ENCODE results near the gene ELN. TPM values are rescaled to one million over a fixed set of nuclear protein-coding genes. Genes with fewer than 3 reads are reported as not detected.

Gene ELN
- total RNA-seq, 2 experiments from 2014 or later = not detected

DNA sequence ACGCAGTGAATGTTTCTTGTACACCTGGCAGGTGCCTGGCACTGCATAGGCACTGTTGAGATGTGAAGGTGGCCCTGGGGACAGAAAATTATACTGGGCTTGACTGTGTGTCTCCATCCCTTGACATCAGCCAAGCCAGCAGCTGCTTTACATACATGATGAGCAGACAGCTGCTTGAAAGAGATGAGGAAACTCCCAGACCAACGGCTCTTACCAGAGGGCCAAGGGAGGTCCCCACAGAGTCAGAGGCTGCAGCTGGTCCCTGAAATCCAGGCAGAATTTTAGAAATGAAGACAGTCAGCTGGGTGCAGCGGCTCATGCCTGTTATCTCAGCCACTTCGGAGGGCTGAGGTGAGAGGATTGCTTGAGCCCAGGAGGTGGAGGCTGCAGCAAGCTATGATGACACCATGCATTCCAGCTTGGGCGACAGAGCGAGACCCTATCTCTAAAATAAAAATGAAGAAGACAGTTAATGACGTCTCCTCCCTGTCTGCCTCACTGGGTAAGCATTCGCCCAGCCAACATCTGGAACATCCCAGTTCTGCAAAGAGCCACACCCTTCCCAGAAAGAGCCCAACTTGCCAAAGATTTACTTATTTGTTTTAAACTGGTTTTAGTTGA, 73.2 kb downstream of the ELN start:
- ChIA-PET POLR2A (no interaction called here), CTCF (interaction anchor here (0.6 kb wide), 1 partner anchor 890 kb away, joined by 3 read pairs; no protein-coding TSS in a partner anchor)
- no peaks in the 10 kb centered on the region for H3K27me3 ChIP-seq (ENCODE audit: control insufficient read depth in 1 of 2, insufficient read depth in 2 of 2, low read length in 2 of 2)
- TF ChIP-seq, protein P1, sequence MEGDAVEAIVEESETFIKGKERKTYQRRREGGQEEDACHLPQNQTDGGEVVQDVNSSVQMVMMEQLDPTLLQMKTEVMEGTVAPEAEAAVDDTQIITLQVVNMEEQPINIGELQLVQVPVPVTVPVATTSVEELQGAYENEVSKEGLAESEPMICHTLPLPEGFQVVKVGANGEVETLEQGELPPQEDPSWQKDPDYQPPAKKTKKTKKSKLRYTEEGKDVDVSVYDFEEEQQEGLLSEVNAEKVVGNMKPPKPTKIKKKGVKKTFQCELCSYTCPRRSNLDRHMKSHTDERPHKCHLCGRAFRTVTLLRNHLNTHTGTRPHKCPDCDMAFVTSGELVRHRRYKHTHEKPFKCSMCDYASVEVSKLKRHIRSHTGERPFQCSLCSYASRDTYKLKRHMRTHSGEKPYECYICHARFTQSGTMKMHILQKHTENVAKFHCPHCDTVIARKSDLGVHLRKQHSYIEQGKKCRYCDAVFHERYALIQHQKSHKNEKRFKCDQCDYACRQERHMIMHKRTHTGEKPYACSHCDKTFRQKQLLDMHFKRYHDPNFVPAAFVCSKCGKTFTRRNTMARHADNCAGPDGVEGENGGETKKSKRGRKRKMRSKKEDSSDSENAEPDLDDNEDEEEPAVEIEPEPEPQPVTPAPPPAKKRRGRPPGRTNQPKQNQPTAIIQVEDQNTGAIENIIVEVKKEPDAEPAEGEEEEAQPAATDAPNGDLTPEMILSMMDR (IDR thresholded peaks at IDR 0.05) = no peak
- intact Hi-C loops (cut with DNase I, micrococcal nuclease) = loop anchor here in 1 of 2 experiments (5.0 kb wide), 1 partner anchor 34 kb away; no protein-coding TSS in a partner anchor
- H3K36me3 ChIP-seq (ENCODE audit: insufficient read depth, low read length) = peaks cover 17% of the 10 kb centered on the region
- ATAC-seq (ENCODE audit: poor library complexity) = no peak
- no peaks in the 10 kb centered on the region for H3K27me3 Mint-ChIP-seq
- H3K4me3 ChIP-seq (ENCODE audit: low read length) = no peak overlapping the region
- peaks cover 51% of the 10 kb centered on the region for H3K36me3 Mint-ChIP-seq (ENCODE audit: low read depth)
- H3K9me3 ChIP-seq (ENCODE audit: control insufficient read depth in 1 of 2, insufficient read depth in 1 of 2, low read length in 2 of 2) = no peaks in the 10 kb centered on the region
- H3K9me3 Mint-ChIP-seq = no peaks in the 10 kb centered on the region
- H3K27ac Mint-ChIP-seq = no peak overlapping the region
- no peak overlapping the region for H3K27ac ChIP-seq (ENCODE audit: low read depth in 1 of 2, low read length in 2 of 2)
- no peaks in the 10 kb centered on the region for H3K4me1 Mint-ChIP-seq (ENCODE audit: low read depth)
- DNase-seq = no peak
- no peaks in the 10 kb centered on the region for H3K4me1 ChIP-seq (ENCODE audit: insufficient read depth, low read length)
- H3K4me3 Mint-ChIP-seq = no peak overlapping the region

DNA sequence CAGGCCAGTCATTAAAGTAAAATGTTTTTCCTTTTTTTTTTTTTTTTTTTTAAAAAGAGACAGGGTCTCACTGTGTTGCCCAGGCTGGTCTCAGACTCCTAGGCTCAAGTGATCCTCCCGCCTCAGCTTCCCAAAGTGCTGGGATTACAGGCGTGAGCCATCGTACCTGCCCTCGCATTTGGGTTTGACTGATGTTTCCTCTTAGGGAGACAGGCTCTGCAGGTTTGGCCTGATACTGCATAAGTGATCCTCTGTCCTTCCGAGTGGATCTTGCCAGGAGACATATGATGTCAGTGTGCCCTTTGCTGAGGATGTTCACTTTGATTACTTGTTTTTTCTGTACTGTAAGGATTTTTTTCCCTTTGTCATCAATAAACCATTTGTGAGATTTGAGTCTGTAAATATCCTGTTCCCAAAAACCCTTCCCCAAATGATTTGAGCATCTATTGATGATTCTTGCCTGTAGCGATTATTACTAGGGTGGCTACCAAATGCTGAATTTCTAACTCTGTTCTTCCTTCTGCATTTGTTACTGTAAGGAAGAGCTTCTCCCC, 75.3 kb downstream of the ELN start:
- DNase-seq (no peak), ATAC-seq (ENCODE audit: poor library complexity) (no peak)
- Mint-ChIP-seq H3K27me3 (no peaks in the 10 kb centered on the region), H3K4me3 (no peak overlapping the region), H3K36me3 (ENCODE audit: low read depth) (peaks cover 50% of the 10 kb centered on the region), H3K4me1 (ENCODE audit: low read depth) (no peaks in the 10 kb centered on the region), H3K9me3 (no peaks in the 10 kb centered on the region), H3K27ac (no peak overlapping the region)
- no peaks in the 10 kb centered on the region for H3K4me1 ChIP-seq (ENCODE audit: insufficient read depth, low read length)
- no peak overlapping the region for H3K4me3 ChIP-seq (ENCODE audit: low read length)
- CTCF ChIA-PET = no interaction called here
- TF ChIP-seq, protein P1 (IDR thresholded peaks at IDR 0.05) = no peak
- intact Hi-C loops (cut with DNase I, micrococcal nuclease) = loop anchor here in 1 of 2 experiments (5.0 kb wide), 1 partner anchor 36 kb away; no protein-coding TSS in a partner anchor
- no peak overlapping the region for H3K27ac ChIP-seq (ENCODE audit: low read depth in 1 of 2, low read length in 2 of 2)
- H3K36me3 ChIP-seq (ENCODE audit: insufficient read depth, low read length) = peaks cover 13% of the 10 kb centered on the region
- H3K27me3 ChIP-seq (ENCODE audit: control insufficient read depth in 1 of 2, insufficient read depth in 2 of 2, low read length in 2 of 2) = no peaks in the 10 kb centered on the region
- no peaks in the 10 kb centered on the region for H3K9me3 ChIP-seq (ENCODE audit: control insufficient read depth in 1 of 2, insufficient read depth in 1 of 2, low read length in 2 of 2)
- POLR2A ChIA-PET = no interaction called here

DNA sequence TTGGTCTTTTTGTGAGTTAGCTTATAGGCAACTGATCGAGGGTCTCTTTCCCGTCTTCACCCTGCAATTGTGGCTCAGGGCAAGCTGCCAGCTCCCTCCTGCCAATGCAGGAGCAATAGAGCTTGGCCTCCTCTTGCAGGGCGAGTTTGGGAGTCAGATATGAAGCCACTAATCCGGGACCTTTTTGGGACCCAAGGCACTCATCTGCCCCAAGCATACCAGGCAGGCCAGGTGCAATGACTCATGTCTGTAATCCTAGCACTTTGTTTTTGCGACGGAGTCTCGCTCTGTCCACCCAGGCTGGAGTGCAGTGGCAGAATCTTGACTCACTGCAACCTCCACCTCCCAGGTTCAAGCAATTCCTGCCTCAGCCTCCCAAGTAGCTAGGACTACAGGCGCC, 76.7 kb downstream of the ELN start:
- no peak overlapping the region for H3K27ac Mint-ChIP-seq
- CTCF ChIA-PET = no interaction called here
- H3K4me3 Mint-ChIP-seq = no peak overlapping the region
- H3K27me3 ChIP-seq (ENCODE audit: control insufficient read depth in 1 of 2, insufficient read depth in 2 of 2, low read length in 2 of 2) = no peaks in the 10 kb centered on the region
- DNase-seq (no peak), ATAC-seq (ENCODE audit: poor library complexity) (no peak)
- intact Hi-C loops (cut with DNase I, micrococcal nuclease) = loop anchor here in 1 of 2 experiments (5.0 kb wide), 1 partner anchor 37 kb away; no protein-coding TSS in a partner anchor
- no peaks in the 10 kb centered on the region for H3K9me3 Mint-ChIP-seq
- no peak overlapping the region for H3K4me3 ChIP-seq (ENCODE audit: low read length)
- H3K9me3 ChIP-seq (ENCODE audit: control insufficient read depth in 1 of 2, insufficient read depth in 1 of 2, low read length in 2 of 2) = no peaks in the 10 kb centered on the region
- H3K27ac ChIP-seq (ENCODE audit: low read depth in 1 of 2, low read length in 2 of 2) = no peak overlapping the region
- peaks cover 20% of the 10 kb centered on the region for H3K36me3 ChIP-seq (ENCODE audit: insufficient read depth, low read length)
- no peaks in the 10 kb centered on the region for H3K4me1 Mint-ChIP-seq (ENCODE audit: low read depth)
- peaks cover 50% of the 10 kb centered on the region for H3K36me3 Mint-ChIP-seq (ENCODE audit: low read depth)
- H3K27me3 Mint-ChIP-seq = no peaks in the 10 kb centered on the region
- H3K4me1 ChIP-seq (ENCODE audit: insufficient read depth, low read length) = no peaks in the 10 kb centered on the region
- POLR2A ChIA-PET = interaction anchor here (0.7 kb wide), 1 partner anchor 11 kb away, joined by 3 read pairs; no protein-coding TSS in a partner anchor
- TF ChIP-seq, protein P1 (IDR thresholded peaks at IDR 0.05) = no peak

All from CD4-positive, alpha-beta T cell (primary cell).